ENCODE data around the gene TUFT1. TPM values are rescaled to one million over a fixed set of nuclear protein-coding genes. Genes with fewer than 3 reads are reported as not detected.
"Not testable (repeated sequence)": the region's sequence is repeated elsewhere in the genome, so short reads cannot be mapped to it uniquely, and the experiment has no call there.

TUFT1 gene
- polyA plus RNA-seq, 1 donor: 8.8 TPM

DNA sequence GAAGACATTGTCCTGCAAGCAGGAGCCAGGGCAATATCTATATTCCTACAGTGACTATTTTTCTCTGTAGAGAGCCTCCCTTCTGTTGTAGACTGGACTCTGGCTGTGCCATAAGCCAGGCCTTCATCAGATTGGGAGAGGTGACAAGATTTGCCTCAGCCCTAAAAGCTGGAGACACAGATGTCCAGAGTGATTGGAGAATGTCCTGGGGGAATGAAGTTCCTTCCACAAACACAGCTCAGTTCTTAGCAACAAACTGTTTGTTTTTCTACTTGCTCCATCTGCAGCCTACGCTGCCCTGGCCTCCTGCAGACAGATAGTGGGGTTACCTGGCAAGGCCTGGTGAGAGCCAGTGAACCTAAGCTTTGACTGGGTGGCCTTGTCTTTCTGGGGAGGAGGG is 41.8 kb downstream of the TUFT1 start:
- peak; percentile 56 for DNase-seq

- DNase-seq: no peak
Measured at GRCh38 chr1:151583796-151584195, 43.7 kb downstream of the TUFT1 start.

DNA sequence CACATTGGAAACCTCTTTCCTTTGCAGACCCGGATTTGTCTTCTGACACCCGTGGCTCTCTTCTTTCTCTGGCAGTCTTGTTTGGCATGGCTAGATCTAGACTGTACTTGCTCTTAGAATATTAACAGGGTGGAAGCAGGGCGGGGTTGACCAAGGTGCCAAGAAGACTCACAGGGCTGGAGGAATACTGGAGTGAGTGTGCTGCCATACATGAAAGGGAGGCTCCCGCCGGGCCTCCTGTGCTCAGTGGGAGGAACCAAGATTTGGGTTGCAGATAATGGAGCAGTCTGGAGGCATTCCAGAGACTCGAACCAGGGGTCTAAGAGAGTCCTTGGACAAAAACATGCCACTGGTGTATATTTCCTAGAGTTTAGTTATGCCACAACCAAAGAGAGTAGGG is 44.2 kb downstream of the TUFT1 start:
- DNase-seq: no peak

- DNase-seq: no peak
Measured at GRCh38 chr1:151584780-151585179, 44.7 kb downstream of the TUFT1 start.

DNA sequence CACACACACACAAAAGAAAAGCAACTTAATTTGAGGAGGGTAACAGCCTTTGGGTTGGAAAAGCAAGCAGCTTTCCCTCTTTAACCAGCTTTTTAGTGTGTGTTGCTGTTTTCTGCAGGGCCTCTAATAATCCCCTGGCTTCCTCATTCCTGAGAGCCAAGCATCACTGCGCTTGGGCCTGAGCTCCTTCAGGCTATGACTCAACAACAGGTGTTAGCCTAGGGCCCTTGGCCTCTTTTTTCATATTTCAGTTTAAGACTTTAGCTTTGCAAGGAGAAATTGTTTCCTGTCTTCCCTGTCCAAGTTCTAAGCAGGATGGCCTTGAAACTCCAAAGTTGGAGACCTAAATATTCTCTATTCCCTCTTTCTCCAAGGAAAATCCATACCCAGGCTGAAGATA is 45.5 kb downstream of the TUFT1 start:
- DNase-seq: peak; percentile 32

GRCh38 chr1:151590961-151591360 is 50.9 kb downstream of the TUFT1 start:
- DNase-seq: no peak

GRCh38 chr1:151593730-151594129 is 53.6 kb downstream of the TUFT1 start:
- no peak for DNase-seq

- DNase-seq: peak; percentile 47
Measured at GRCh38 chr1:151594143-151594625, 54.1 kb downstream of the TUFT1 start.

GRCh38 chr1:151596166-151596953 is 56.3 kb downstream of the TUFT1 start:
- DNase-seq: no peak

- DNase-seq: not testable (repeated sequence)
Measured at GRCh38 chr1:151602550-151602949, 62.4 kb downstream of the TUFT1 start.

DNA sequence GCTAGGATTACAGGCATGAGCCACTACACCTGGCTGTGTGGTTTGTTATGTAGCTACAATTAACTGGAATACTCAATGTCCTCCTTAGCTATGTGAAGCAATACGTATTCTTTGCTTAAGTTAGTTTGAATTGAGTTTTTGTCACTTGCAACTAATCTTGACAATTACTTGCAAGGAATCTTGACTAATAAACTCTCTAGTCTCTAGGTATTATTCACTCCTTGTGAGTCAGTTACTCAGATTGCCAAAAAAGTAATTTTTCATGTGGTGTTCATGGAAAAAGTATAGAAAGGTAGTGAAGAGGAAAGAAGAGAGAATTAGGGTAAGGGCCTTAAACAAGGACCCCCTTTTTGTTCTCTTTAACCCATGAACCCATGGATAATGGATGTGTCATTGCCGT is 64.2 kb downstream of the TUFT1 start:
- no peak for DNase-seq

- no peak for DNase-seq
Measured at GRCh38 chr1:151606384-151606783, 66.3 kb downstream of the TUFT1 start.

GRCh38 chr1:151606857-151607256 is 66.7 kb downstream of the TUFT1 start:
- no peak for DNase-seq

GRCh38 chr1:151610142-151610541 is 70.0 kb downstream of the TUFT1 start:
- DNase-seq: no peak

DNA sequence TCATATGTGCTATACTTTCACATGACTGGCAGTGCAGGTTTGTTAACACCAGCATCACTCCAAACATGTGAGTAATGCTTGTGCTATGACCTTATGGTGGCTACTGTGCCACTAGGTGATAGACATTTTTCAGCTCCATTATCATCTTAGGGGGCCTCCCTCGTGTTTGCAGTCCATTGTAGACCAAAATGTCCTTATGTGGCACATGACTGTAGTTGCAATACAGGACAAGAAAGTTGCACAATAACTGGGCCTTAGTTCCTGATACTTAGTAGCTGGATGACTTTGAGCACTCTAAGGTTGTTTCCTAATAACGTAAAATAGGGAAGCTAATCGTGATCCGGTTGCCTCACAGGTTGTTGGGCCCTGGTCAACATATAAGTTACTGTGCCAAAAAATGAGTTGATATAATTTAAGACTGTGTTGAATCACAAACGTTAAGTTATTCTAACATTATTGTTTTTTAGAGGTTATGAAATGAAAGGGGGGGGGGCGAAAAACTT is 71.2 kb downstream of the TUFT1 start:
- DNase-seq: peak; percentile 26

DNA sequence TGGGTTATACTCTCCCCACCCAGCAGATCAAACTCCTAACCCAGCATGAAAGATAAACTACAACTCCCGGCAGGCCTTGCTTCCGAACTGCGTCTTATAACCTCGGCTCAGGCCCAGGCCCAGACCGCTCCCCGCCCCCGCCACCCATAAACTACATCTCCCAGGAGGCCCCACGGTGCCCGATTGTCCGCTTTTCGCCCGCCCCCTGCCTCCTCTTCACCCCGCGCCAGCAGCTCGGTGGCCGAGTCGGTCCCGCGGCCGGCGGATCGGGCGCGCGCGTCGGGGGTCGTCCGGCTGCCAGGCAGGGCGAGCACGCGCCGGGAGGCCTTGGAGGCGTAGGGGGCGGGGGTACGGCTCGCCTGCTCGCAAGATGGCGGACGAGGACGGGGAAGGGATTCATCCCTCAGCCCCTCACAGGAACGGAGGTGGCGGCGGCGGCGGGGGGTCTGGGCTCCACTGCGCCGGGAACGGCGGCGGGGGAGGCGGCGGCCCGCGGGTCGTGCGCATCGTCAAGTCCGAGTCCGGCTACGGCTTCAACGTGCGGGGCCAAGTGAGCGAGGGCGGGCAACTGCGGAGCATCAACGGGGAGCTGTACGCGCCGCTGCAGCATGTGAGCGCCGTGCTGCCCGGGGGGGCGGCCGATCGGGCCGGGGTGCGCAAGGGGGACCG is 71.9 kb downstream of the TUFT1 start, which contains the start of gene SNX27:
TSS of gene SNX27 (plus strand) at position 219 of the 669 bp plus-strand sequence. CDS start at position 371, 152 bp downstream.
- peak; percentile 95 for DNase-seq

GRCh38 chr1:151612501-151613281 is 72.6 kb downstream of the TUFT1 start:
- DNase-seq: peak; percentile 49

- DNase-seq: peak; percentile 23
Measured at GRCh38 chr1:151613282-151613780, 73.2 kb downstream of the TUFT1 start.

GRCh38 chr1:151615711-151616504 is 75.8 kb downstream of the TUFT1 start:
- no peak for DNase-seq

DNA sequence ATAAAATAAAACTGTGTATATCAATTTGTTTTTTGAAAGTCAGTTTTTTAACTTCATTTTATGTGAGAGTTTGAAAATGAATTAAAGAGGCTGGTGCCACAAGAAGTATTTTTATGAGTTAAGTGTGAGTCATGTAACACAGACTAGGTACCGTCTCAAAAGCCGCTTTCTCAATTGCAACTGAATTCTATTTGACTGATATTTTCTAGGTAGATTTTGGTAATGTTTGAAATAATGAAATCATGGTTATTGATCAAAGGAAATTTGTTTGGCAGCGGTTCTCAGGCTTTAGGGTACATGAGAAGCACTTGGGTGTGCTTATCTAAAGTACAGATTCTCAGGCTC is 76.4 kb downstream of the TUFT1 start:
- no peak for DNase-seq

DNA sequence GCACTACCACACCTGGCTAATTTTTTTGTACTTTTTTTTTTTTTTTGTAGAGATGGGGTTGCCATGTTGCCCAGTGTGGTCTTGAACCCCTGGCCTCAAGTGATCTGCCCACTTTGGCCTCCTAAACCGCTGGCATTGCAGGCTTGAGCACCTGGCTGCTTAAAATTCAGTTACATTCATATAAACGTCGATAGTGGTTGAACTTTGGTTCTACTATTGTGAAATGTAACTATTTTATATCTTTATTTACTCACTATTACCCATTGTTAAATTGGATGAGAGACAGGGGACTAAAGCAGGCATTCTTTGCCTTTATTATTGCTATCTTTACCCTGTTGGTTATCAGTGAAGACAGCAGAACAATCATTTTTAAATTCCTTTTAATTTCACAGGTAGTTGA is 77.9 kb downstream of the TUFT1 start:
- DNase-seq: no peak

GRCh38 chr1:151618470-151618869 is 78.4 kb downstream of the TUFT1 start:
- DNase-seq: no peak
